ENCODE data around the gene MOGAT3. TPM values are rescaled to one million over a fixed set of nuclear protein-coding genes. Genes with fewer than 3 reads are reported as not detected.

Gene MOGAT3
- total and polyA plus RNA-seq, 2 donors: not detected

GRCh38 chr7:101180130-101180755 is 20.6 kb downstream of the MOGAT3 start, which contains the start of gene NAT16:
NAT16 (minus strand) TSS chr7:101180293; CDS start chr7:101174807, 5,486 bp downstream.
- H3K4me3 ChIP-seq (ENCODE audit: low read depth, low read length): peak within 1 kb of the TSS; percentile 9
- DNase-seq (ENCODE audit: extremely low spot score): no peak
- 2% methylated on average over 56 of the region's 56 CpGs for WGBS
- H3K36me3 ChIP-seq (ENCODE audit: insufficient read depth): no peaks in the 10 kb centered on the region
- no peaks in the 10 kb centered on the region for H3K4me1 ChIP-seq (ENCODE audit: insufficient read depth)
- H3K27ac ChIP-seq (ENCODE audit: low read depth): no peak within 1 kb of the TSS

- Histone ChIP-seq H3K27ac (ENCODE audit: low read depth) (no peak overlapping the region), H3K4me1 (ENCODE audit: insufficient read depth) (no peaks in the 10 kb centered on the region), H3K4me3 (ENCODE audit: low read depth, low read length) (peak overlapping the region; percentile 9), H3K36me3 (ENCODE audit: insufficient read depth) (no peaks in the 10 kb centered on the region)
- 3% methylated on average over 27 of the region's 27 CpGs for WGBS
- DNase-seq (ENCODE audit: extremely low spot score): no peak
These were observed 21.1 kb downstream of the MOGAT3 start for GRCh38 chr7:101179713-101180112.

- WGBS: under 1% methylated on average over 20 of the region's 20 CpGs
- H3K4me1 ChIP-seq (ENCODE audit: insufficient read depth): no peaks in the 10 kb centered on the region
- H3K4me3 ChIP-seq (ENCODE audit: low read depth, low read length): no peak overlapping the region
- H3K36me3 ChIP-seq (ENCODE audit: insufficient read depth): no peaks in the 10 kb centered on the region
- no peak for DNase-seq (ENCODE audit: extremely low spot score)
- H3K27ac ChIP-seq (ENCODE audit: low read depth): no peak overlapping the region
These were observed 21.7 kb downstream of the MOGAT3 start for GRCh38 chr7:101179117-101179516.

GRCh38 chr7:101177644-101178043 is 23.2 kb downstream of the MOGAT3 start:
- 55% methylated on average over 2 of the region's 2 CpGs for WGBS
- Histone ChIP-seq H3K36me3 (ENCODE audit: insufficient read depth) (no peaks in the 10 kb centered on the region), H3K4me1 (ENCODE audit: insufficient read depth) (no peaks in the 10 kb centered on the region), H3K4me3 (ENCODE audit: low read depth, low read length) (no peak overlapping the region), H3K27ac (ENCODE audit: low read depth) (no peak overlapping the region)
- DNase-seq (ENCODE audit: extremely low spot score): no peak

- no peak overlapping the region for H3K4me3 ChIP-seq (ENCODE audit: low read depth, low read length)
- H3K4me1 ChIP-seq (ENCODE audit: insufficient read depth): no peaks in the 10 kb centered on the region
- H3K27ac ChIP-seq (ENCODE audit: low read depth): no peak overlapping the region
- 18% methylated on average over 3 of the region's 3 CpGs for WGBS
- DNase-seq (ENCODE audit: extremely low spot score): no peak
- H3K36me3 ChIP-seq (ENCODE audit: insufficient read depth): no peaks in the 10 kb centered on the region
These were observed 25.2 kb downstream of the MOGAT3 start for GRCh38 chr7:101175664-101176063.

- DNase-seq (ENCODE audit: extremely low spot score): no peak
- Histone ChIP-seq H3K36me3 (ENCODE audit: insufficient read depth) (no peaks in the 10 kb centered on the region), H3K4me1 (ENCODE audit: insufficient read depth) (no peaks in the 10 kb centered on the region), H3K27ac (ENCODE audit: low read depth) (no peak overlapping the region), H3K4me3 (ENCODE audit: low read depth, low read length) (no peak overlapping the region)
- 3% methylated on average over 28 of the region's 28 CpGs for WGBS
These were observed 26.4 kb downstream of the MOGAT3 start for GRCh38 chr7:101174322-101174854.

- Histone ChIP-seq H3K27ac (ENCODE audit: low read depth) (no peak overlapping the region), H3K36me3 (ENCODE audit: insufficient read depth) (no peaks in the 10 kb centered on the region), H3K4me3 (ENCODE audit: low read depth, low read length) (no peak overlapping the region), H3K4me1 (ENCODE audit: insufficient read depth) (no peaks in the 10 kb centered on the region)
- WGBS: 6% methylated on average over 16 of the region's 16 CpGs
- DNase-seq (ENCODE audit: extremely low spot score): no peak
These were observed 27.0 kb downstream of the MOGAT3 start for GRCh38 chr7:101173752-101174244.

GRCh38 chr7:101172854-101173751 is 27.7 kb downstream of the MOGAT3 start:
- DNase-seq (ENCODE audit: extremely low spot score): no peak
- H3K4me3 ChIP-seq (ENCODE audit: low read depth, low read length): no peak overlapping the region
- no peak overlapping the region for H3K27ac ChIP-seq (ENCODE audit: low read depth)
- H3K36me3 ChIP-seq (ENCODE audit: insufficient read depth): no peaks in the 10 kb centered on the region
- WGBS: 2% methylated on average over 53 of the region's 53 CpGs
- H3K4me1 ChIP-seq (ENCODE audit: insufficient read depth): no peaks in the 10 kb centered on the region

GRCh38 chr7:101172005-101172853 is 28.6 kb downstream of the MOGAT3 start:
- no peak overlapping the region for H3K4me3 ChIP-seq (ENCODE audit: low read depth, low read length)
- no peak for DNase-seq (ENCODE audit: extremely low spot score)
- 1% methylated on average over 79 of the region's 79 CpGs for WGBS
- no peak overlapping the region for H3K27ac ChIP-seq (ENCODE audit: low read depth)
- no peaks in the 10 kb centered on the region for H3K4me1 ChIP-seq (ENCODE audit: insufficient read depth)
- no peaks in the 10 kb centered on the region for H3K36me3 ChIP-seq (ENCODE audit: insufficient read depth)

- no peaks in the 10 kb centered on the region for H3K36me3 ChIP-seq (ENCODE audit: insufficient read depth)
- WGBS: 2% methylated on average over 13 of the region's 13 CpGs
- H3K4me3 ChIP-seq (ENCODE audit: low read depth, low read length): no peak overlapping the region
- no peak overlapping the region for H3K27ac ChIP-seq (ENCODE audit: low read depth)
- no peaks in the 10 kb centered on the region for H3K4me1 ChIP-seq (ENCODE audit: insufficient read depth)
- no peak for DNase-seq (ENCODE audit: extremely low spot score)
These were observed 29.4 kb downstream of the MOGAT3 start for GRCh38 chr7:101171442-101171837.

- no peaks in the 10 kb centered on the region for H3K36me3 ChIP-seq (ENCODE audit: insufficient read depth)
These were observed 30.0 kb downstream of the MOGAT3 start for GRCh38 chr7:101170617-101171441.

GRCh38 chr7:101169838-101170551 is 30.8 kb downstream of the MOGAT3 start:
- DNase-seq (ENCODE audit: extremely low spot score): no peak
- under 1% methylated on average over 33 of the region's 33 CpGs for WGBS

More at GRCh38 chr7:101170617-101171441, 30.0 kb downstream of the MOGAT3 start:
- WGBS: 3% methylated on average over 17 of the region's 17 CpGs
- no peak overlapping the region for H3K27ac ChIP-seq (ENCODE audit: low read depth)
- no peaks in the 10 kb centered on the region for H3K4me1 ChIP-seq (ENCODE audit: insufficient read depth)
- H3K4me3 ChIP-seq (ENCODE audit: low read depth, low read length): no peak overlapping the region
- no peak for DNase-seq (ENCODE audit: extremely low spot score)

More at GRCh38 chr7:101169838-101170551, 30.8 kb downstream of the MOGAT3 start:
- H3K27ac ChIP-seq (ENCODE audit: low read depth): no peak overlapping the region
- no peaks in the 10 kb centered on the region for H3K4me1 ChIP-seq (ENCODE audit: insufficient read depth)
- H3K36me3 ChIP-seq (ENCODE audit: insufficient read depth): no peaks in the 10 kb centered on the region
- no peak overlapping the region for H3K4me3 ChIP-seq (ENCODE audit: low read depth, low read length)
